SK-N-SH (cell line): ENCODE data around the gene GNG10. TPM values are rescaled to one million over a fixed set of nuclear protein-coding genes. Genes with fewer than 3 reads are reported as not detected.

Experiments
- CTCF ChIA-PET: fragments of 300-600, 350-600 bp; formaldehyde crosslinking; extraction: SDS; loops from one replicate; lab custom pipeline; 2021; lab: Yijun Ruan, JAX
- POLR2A ChIA-PET: fragments of 350-600 bp; sonication (Branson Sonifier 250); formaldehyde crosslinking; extraction: SDS; loops from one replicate; lab custom pipeline; 2020; ENCODE audit warnings: antibody characterized with exemption, inconsistent platforms; lab: Yijun Ruan, JAX
- DNase-seq: peaks from one replicate; pipeline ENCODE4 v3.0.0; 2012
- H2AFZ ChIP-seq: fragments of 200-600 bp; sonication (generic); 2 replicates; pipeline ENCODE4 v1.8.1; 2016; ENCODE audit warnings: antibody characterized with exemption, mild to moderate bottlenecking, low read depth
- H3F3A ChIP-seq: fragments of 200-600 bp; sonication (generic); replicated peaks from 2 replicates; pipeline ENCODE3; 2016; ENCODE audit warnings: antibody characterized with exemption, mild to moderate bottlenecking; ENCODE audit not compliant: insufficient read depth
- H3K27ac ChIP-seq, 2 experiments: fragments of 200-500 bp in 1 of 2; fragments of 200-600 bp in 1 of 2; sonication (Bioruptor generic) in 1 of 2; sonication (generic), shearing (Covaris generic) in 1 of 2; 2 replicates each; pipeline versions ENCODE4 v1.5.1 to v1.6.1; 2014 to 2016; ENCODE audit warnings: low read depth in 2 of 2, inconsistent platforms in 1 of 2, low read length in 1 of 2, mild to moderate bottlenecking in 1 of 2, mixed read lengths in 1 of 2
- H3K27me3 ChIP-seq: fragments of 200-600 bp; sonication (generic), shearing (Covaris generic); 2 replicates; pipeline ENCODE4 v1.6.1; 2016; ENCODE audit warnings: mixed run types; ENCODE audit not compliant: insufficient read depth
- H3K36me3 ChIP-seq, 2 experiments: fragments of 200-500 bp in 1 of 2; fragments of 200-600 bp in 1 of 2; sonication (Bioruptor generic) in 1 of 2; sonication (generic) in 1 of 2; replicated peaks in 1 of 2; 2 replicates each; pipeline versions ENCODE3 to v1.5.1; 2014 to 2016; ENCODE audit warnings: low read length in 1 of 2, mild to moderate bottlenecking in 1 of 2; ENCODE audit not compliant: insufficient read depth in 2 of 2, control insufficient read depth in 1 of 2
- H3K4me1 ChIP-seq, 2 experiments: fragments of 200-500 bp in 1 of 2; fragments of 200-600 bp in 1 of 2; sonication (Bioruptor generic) in 1 of 2; sonication (generic), shearing (Covaris generic) in 1 of 2; 2 replicates each; pipeline versions ENCODE4 v1.5.1 to v1.6.1; 2014 to 2016; ENCODE audit warnings: low read depth in 1 of 2, low read length in 1 of 2, mixed run types in 1 of 2; ENCODE audit not compliant: insufficient read depth in 2 of 2, control insufficient read depth in 1 of 2
- H3K4me2 ChIP-seq: fragments of 200-600 bp; sonication (generic), shearing (Covaris generic); 2 replicates; pipeline ENCODE4 v1.6.1; 2017; ENCODE audit warnings: mixed run types
- H3K4me3 ChIP-seq, 2 experiments: fragments of 200-500 bp in 1 of 2; fragments of 200-600 bp in 1 of 2; sonication (Bioruptor generic) in 1 of 2; sonication (generic), shearing (Covaris generic) in 1 of 2; 2 replicates each; pipeline versions ENCODE4 v1.5.1 to v1.8.1; 2014 to 2016; ENCODE audit warnings: low read depth in 2 of 2, inconsistent platforms in 1 of 2, low read length in 1 of 2, mild to moderate bottlenecking in 1 of 2, mixed read lengths in 1 of 2, moderate library complexity in 1 of 2
- H3K79me2 ChIP-seq: fragments of 200-600 bp; sonication (generic); 2 replicates; pipeline ENCODE4 v1.8.1; 2017; ENCODE audit warnings: mild to moderate bottlenecking; ENCODE audit not compliant: insufficient read depth
- H3K9ac ChIP-seq: fragments of 200-600 bp; sonication (generic); 2 replicates; pipeline ENCODE4 v1.6.1; 2017; ENCODE audit warnings: mixed run types
- H3K9me2 ChIP-seq: fragments of 200-600 bp; sonication (generic); 2 replicates; pipeline ENCODE4 v1.6.1; 2017; ENCODE audit warnings: mixed run types
- H3K9me3 ChIP-seq: fragments of 200-600 bp; sonication (generic); 2 replicates; pipeline ENCODE4 v1.6.1; 2017; ENCODE audit warnings: mixed run types, mild to moderate bottlenecking, moderate library complexity
- H4K20me1 ChIP-seq: fragments of 200-600 bp; sonication (generic); 2 replicates; pipeline ENCODE4 v1.6.1; 2017; ENCODE audit warnings: mild to moderate bottlenecking, mixed run types; ENCODE audit not compliant: insufficient read depth
- CTCF ChIP-seq: fragments of 200-600 bp; sonication (generic); IDR thresholded peaks from 2 replicates; pipeline ENCODE4 v1.6.1; 2017; ENCODE audit warnings: antibody characterized with exemption, mild to moderate bottlenecking, moderate library complexity
- EZH2phosphoT487 ChIP-seq: fragments of 200-600 bp; sonication (generic); IDR thresholded peaks from 2 replicates; pipeline ENCODE4 v1.6.1; 2017; ENCODE audit warnings: low read depth, mixed run types, mild to moderate bottlenecking, antibody characterized with exemption, moderate library complexity, borderline replicate concordance
- FOSL2 ChIP-seq: IDR thresholded peaks from 2 replicates; pipeline ENCODE4 v1.4.0; 2012; ENCODE audit warnings: low read depth, mild to moderate bottlenecking, moderate library complexity, borderline replicate concordance
- GATA2 ChIP-seq: sonication (generic); formaldehyde crosslinking; IDR thresholded peaks from 2 replicates; pipeline ENCODE4 v1.5.0; 2020; ENCODE audit warnings: mild to moderate bottlenecking, missing genetic modification reagents
- IRF3 ChIP-seq: fragments of 150-350 bp; IDR thresholded peaks from 2 replicates; pipeline ENCODE4 v1.6.1; 2016; ENCODE audit warnings: mild to moderate bottlenecking, low read depth, low read length
- JUND ChIP-seq: IDR thresholded peaks from 2 replicates; pipeline ENCODE4 v1.4.0; 2012
- RAD21 ChIP-seq: IDR thresholded peaks from 2 replicates; pipeline ENCODE4 v1.6.1; 2012; ENCODE audit warnings: mild to moderate bottlenecking, low read length
- RFX5 ChIP-seq: IDR thresholded peaks from 2 replicates; pipeline ENCODE4 v1.6.1; 2012; ENCODE audit warnings: mild to moderate bottlenecking, improper control_type of control experiment, low read length
- SMC3 ChIP-seq: IDR thresholded peaks from 2 replicates; pipeline ENCODE4 v1.6.1; 2012; ENCODE audit warnings: low read depth, low read length, improper control_type of control experiment
- TAF1 ChIP-seq: IDR thresholded peaks from 2 replicates; pipeline ENCODE4 v1.6.1; 2012; ENCODE audit warnings: low read depth, mild to moderate bottlenecking, low read length, moderate library complexity, borderline replicate concordance
- TCF12 ChIP-seq: IDR thresholded peaks from 2 replicates; pipeline ENCODE4 v1.4.0; 2012
- TEAD4 ChIP-seq: IDR thresholded peaks from 2 replicates; pipeline ENCODE4 v1.4.0; 2012; ENCODE audit warnings: mild to moderate bottlenecking, borderline replicate concordance; ENCODE audit not compliant: insufficient read depth
- YY1 ChIP-seq: IDR thresholded peaks from 2 replicates; pipeline ENCODE4 v1.4.0; 2012; ENCODE audit warnings: low read depth, mild to moderate bottlenecking
- ZBTB33 ChIP-seq: IDR thresholded peaks from 2 replicates; pipeline ENCODE4 v1.4.0; 2012; ENCODE audit warnings: low read depth, borderline replicate concordance
- WGBS: methylation state at CpG from one replicate; pipeline ENCODE4 v1.1.6; 2017; ENCODE audit warnings: low lambda C conversion rate; 5-methylcytosine and 5-hydroxymethylcytosine counted together
- polyA plus RNA-seq, 3 experiments: library from polyadenylated mRNA; depleted of rRNA; stranded (reverse); fragments of >200 nt; gene quantifications; 2 replicates each; pipeline ENCODE4 v1.2.3, GENCODE V29; 2012
- TF ChIP-seq, protein P1 (sequence below): IDR thresholded peaks from 2 replicates; pipeline ENCODE4 v1.4.0; 2012; ENCODE audit warnings: low read depth, borderline replicate concordance
- TF ChIP-seq, protein P2 (sequence below): fragments of 150-350 bp; IDR thresholded peaks from 2 replicates; pipeline ENCODE4 v1.6.1; 2017; ENCODE audit warnings: antibody characterized with exemption, low read length, low read depth, borderline replicate concordance
- TF ChIP-seq, protein P3 (sequence below): IDR thresholded peaks from 2 replicates; pipeline ENCODE4 v1.6.1; 2012; ENCODE audit warnings: mild to moderate bottlenecking, low read depth, low read length, moderate library complexity

The GNG10 gene
- polyA plus RNA-seq, 1 of the 3 experiments (the other 2 are of a cell fraction) = 57.7 TPM

DNA sequence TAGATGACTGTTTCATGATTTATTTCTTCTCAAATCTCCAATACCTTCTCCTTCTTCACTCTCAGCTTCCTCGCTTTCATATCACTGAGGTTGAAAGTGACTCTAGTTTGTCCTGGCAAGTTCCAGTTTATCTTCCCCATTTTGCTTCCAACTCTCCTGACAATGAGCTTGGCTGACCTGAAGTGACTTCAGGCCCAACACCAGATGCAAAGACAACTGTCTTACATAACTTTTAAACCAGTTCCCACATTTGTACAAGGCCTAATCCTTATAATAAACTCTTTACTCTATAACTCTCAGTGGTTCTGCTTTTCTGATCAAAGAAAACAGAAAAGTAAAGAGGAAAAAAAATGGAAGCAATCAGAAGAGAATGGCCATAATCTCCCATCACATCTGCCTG lies 22.0 kb downstream of the GNG10 start (continued):
- TF ChIP-seq ZBTB33 (no peak), FOSL2 (no peak), RFX5 (no peak), TCF12 (no peak), IRF3 (no peak), CTCF (no peak)

- no peaks in the 10 kb centered on the region for H3K36me3 ChIP-seq
- no peaks in the 10 kb centered on the region for H3K9me3 ChIP-seq
- H4K20me1 ChIP-seq = no peaks in the 10 kb centered on the region
- H3K9ac ChIP-seq = no peak overlapping the region
- peak; percentile 39 for DNase-seq
- H3F3A ChIP-seq = no peaks in the 10 kb centered on the region
- 45% methylated on average over 5 of the region's 5 CpGs for WGBS
- no peaks in the 10 kb centered on the region; a peak in 2 of 4 replicates for H3K4me1 ChIP-seq
- CTCF ChIA-PET = interaction anchor here (0.6 to 4.7 kb wide), 9 partner anchors 8 to 94 kb away, joined by 3 to 49 read pairs (median 3); partner anchors contain the start of gene PTGR1
- POLR2A ChIA-PET = no interaction called here
- no peaks in the 10 kb centered on the region for H3K79me2 ChIP-seq
- peak overlapping the region; percentile 44; the same call in 1 of the 2 replicates for H2AFZ ChIP-seq
- no peak overlapping the region for H3K27ac ChIP-seq
- no peaks in the 10 kb centered on the region for H3K9me2 ChIP-seq
- no peak overlapping the region for H3K4me2 ChIP-seq
- no peaks in the 10 kb centered on the region for H3K27me3 ChIP-seq
- H3K4me3 ChIP-seq = no peak overlapping the region
- TF ChIP-seq TEAD4 = no peak
- TF ChIP-seq CTCF = peak; percentile 60
- TF ChIP-seq RAD21 = peak; percentile 73
- TF ChIP-seq, protein P1, sequence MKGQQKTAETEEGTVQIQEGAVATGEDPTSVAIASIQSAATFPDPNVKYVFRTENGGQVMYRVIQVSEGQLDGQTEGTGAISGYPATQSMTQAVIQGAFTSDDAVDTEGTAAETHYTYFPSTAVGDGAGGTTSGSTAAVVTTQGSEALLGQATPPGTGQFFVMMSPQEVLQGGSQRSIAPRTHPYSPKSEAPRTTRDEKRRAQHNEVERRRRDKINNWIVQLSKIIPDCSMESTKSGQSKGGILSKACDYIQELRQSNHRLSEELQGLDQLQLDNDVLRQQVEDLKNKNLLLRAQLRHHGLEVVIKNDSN = no peak
- no peak for TF ChIP-seq GATA2 (CRISPR knock-in tag)
- TF ChIP-seq SMC3 = peak; percentile 47
- TF ChIP-seq YY1 = no peak
- no peak for TF ChIP-seq RFX5
- TF ChIP-seq, protein P2, sequence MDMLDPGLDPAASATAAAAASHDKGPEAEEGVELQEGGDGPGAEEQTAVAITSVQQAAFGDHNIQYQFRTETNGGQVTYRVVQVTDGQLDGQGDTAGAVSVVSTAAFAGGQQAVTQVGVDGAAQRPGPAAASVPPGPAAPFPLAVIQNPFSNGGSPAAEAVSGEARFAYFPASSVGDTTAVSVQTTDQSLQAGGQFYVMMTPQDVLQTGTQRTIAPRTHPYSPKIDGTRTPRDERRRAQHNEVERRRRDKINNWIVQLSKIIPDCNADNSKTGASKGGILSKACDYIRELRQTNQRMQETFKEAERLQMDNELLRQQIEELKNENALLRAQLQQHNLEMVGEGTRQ = no peak
- TF ChIP-seq JUND = no peak
- TF ChIP-seq EZH2phosphoT487 = no peak
- TF ChIP-seq, protein P3, sequence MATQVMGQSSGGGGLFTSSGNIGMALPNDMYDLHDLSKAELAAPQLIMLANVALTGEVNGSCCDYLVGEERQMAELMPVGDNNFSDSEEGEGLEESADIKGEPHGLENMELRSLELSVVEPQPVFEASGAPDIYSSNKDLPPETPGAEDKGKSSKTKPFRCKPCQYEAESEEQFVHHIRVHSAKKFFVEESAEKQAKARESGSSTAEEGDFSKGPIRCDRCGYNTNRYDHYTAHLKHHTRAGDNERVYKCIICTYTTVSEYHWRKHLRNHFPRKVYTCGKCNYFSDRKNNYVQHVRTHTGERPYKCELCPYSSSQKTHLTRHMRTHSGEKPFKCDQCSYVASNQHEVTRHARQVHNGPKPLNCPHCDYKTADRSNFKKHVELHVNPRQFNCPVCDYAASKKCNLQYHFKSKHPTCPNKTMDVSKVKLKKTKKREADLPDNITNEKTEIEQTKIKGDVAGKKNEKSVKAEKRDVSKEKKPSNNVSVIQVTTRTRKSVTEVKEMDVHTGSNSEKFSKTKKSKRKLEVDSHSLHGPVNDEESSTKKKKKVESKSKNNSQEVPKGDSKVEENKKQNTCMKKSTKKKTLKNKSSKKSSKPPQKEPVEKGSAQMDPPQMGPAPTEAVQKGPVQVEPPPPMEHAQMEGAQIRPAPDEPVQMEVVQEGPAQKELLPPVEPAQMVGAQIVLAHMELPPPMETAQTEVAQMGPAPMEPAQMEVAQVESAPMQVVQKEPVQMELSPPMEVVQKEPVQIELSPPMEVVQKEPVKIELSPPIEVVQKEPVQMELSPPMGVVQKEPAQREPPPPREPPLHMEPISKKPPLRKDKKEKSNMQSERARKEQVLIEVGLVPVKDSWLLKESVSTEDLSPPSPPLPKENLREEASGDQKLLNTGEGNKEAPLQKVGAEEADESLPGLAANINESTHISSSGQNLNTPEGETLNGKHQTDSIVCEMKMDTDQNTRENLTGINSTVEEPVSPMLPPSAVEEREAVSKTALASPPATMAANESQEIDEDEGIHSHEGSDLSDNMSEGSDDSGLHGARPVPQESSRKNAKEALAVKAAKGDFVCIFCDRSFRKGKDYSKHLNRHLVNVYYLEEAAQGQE = no peak
- no peak for TF ChIP-seq TAF1
Observed at GRCh38 chr9:111691672-111692329, 30.4 kb downstream of the GNG10 start.
